Pancreas (tissue), 10 donors: Measurements from ENCODE around the gene VWA5A. TPM values are rescaled to one million over a fixed set of nuclear protein-coding genes. Genes with fewer than 3 reads are reported as not detected.

ENCODE experiments used
- ATAC-seq, 4 donors: fragments of 200-7000 bp; cut with Tn5 transposase; one replicate each; pipeline versions ENCODE4 v1.8.0 to v1.9.1; 2020; ENCODE audit warnings: mild to moderate bottlenecking in 4 of 4, moderate library complexity in 4 of 4
- DNase-seq, 6 donors: peaks; one replicate each; pipeline ENCODE4 v3.0.0-alpha.2; 2020
- FAIRE-seq: peaks from 2 replicates; lab custom pipeline; 2012; peaks lifted over from hg19 to GRCh38; lab: Jason Lieb, UNC
- H3K27ac ChIP-seq, 4 donors: fragments of 200-600 bp; sonication (generic); 1 replicate in 3 of 4; 2 replicates in 1 of 4; pipeline versions ENCODE4 v1.5.0 to v1.8.0; 2020
- H3K27me3 ChIP-seq, 4 donors: fragments of 200-600 bp; one replicate each; pipeline ENCODE4 v1.8.0; 2021
- H3K36me3 ChIP-seq, 3 donors: fragments of 200-600 bp; sonication (generic) in 1 of 3; one replicate each; pipeline versions ENCODE4 v1.5.0 to v1.8.0; 2020 to 2021
- H3K4me1 ChIP-seq, 3 donors: fragments of 200-600 bp; one replicate each; pipeline ENCODE4 v1.8.0; 2021
- H3K4me3 ChIP-seq, 4 donors: fragments of 200-600 bp; sonication (generic) in 2 of 4; one replicate each; pipeline versions ENCODE4 v1.5.0 to v1.8.0; 2020 to 2021
- H3K9me3 ChIP-seq, 4 donors: fragments of 200-600 bp; one replicate each; pipeline ENCODE4 v1.8.0; 2021
- WGBS, 2 donors: extraction: QIAGEN DNeasy Blood & Tissue Kit; methylation state at CpG; one replicate each; pipeline ENCODE4 v1.1.7; 2013; 5-methylcytosine and 5-hydroxymethylcytosine counted together
- intact Hi-C, 3 donors: fragments of 100-400 bp; cut with DNase I; formaldehyde crosslinking; loops; one replicate each; pipeline versions ENCODE4 v1.11.1 to v1.14.2; 2022
- polyA plus RNA-seq, 2 donors: library from polyadenylated mRNA; stranded (reverse); fragments of 200-250 nt; gene quantifications; one replicate each; pipeline ENCODE4 v1.2.3, GENCODE V29; 2013
- total RNA-seq, 6 donors: library from RNA; stranded (reverse); fragmentation: NEBNext Ultra II Directional in 4 of 6; extraction: Animal tissue kit (Norgen Biotek cat#: 25700) in 4 of 6; gene quantifications; one replicate each; pipeline versions ENCODE4 v1.2.1 to v1.2.4, GENCODE V29; 2021 to 2023
- TF ChIP-seq, protein P1 (sequence below), 4 donors: fragments of 200-600 bp; sonication (generic) in 3 of 4; IDR thresholded peaks; one replicate each; pipeline versions ENCODE4 v1.5.0 to v1.8.0; 2021; ENCODE audit warnings: antibody characterized with exemption in 4 of 4
- donor health status: healthy with polysubstance abuse.
- donor health status: DM: no; HTN: no; CAD: no; lungs with moderate emphysema.
- donor health status: DM: no; HTN: no; CAD: no.
- donor health status: control.
- donor health status: control.
- donor health status: Bipolar disorder and iron deficiency.
- donor health status: DM: yes; HTN: yes; CAD: no.
- donor health status: DM: no; HTN: no; CAD: no.
- donor health status: DM: no; HTN: no; CAD: no.
- donor health status: DM: yes; HTN: yes; CAD: no.

Gene VWA5A
- total and polyA plus RNA-seq, 8 donors, result 9.6 to 28.7 (median 15.6) TPM

DNA sequence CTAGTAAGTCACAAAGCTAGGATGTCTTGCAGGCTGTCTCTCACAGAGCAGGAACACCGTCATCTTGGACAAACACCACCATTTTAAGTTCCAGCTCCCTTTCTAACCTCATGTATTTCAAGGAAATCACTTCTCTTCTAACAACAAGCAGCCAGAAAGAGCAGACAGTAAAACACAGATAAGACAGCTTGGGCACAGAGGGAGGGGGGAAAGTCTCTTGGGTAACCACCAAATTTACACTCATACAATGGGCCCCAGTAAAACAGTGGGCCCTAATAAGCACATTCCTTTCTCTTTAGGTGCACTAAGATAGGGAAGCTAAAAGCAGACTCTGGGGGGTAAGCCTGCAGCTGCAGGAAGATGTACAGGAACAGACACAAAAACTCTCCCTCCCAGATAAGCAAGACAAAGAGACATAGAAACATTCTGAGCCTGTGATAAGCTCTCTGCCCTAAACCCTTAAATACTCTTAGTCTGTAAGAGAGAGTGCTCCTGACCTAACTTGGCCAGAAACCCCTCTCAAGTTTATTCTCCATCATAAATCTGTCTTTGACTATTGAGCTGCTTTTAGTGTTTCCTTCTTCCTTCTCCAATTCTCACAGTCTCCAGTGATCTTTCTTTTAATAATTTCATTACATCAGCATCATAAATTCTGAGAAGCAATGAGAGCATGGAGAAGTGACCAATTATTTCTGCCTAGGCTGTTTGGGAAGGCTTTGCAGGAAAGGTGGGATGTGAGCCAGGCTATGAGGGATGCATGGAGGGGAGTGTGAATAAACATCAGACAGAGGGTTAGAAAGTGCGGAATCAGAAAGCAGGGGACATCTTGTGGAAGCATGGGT is 75.3 kb downstream of the VWA5A start:
- Histone ChIP-seq H3K4me1 (no peaks in the 10 kb centered on the region), H3K27ac (no peak overlapping the region), H3K27me3 (no peaks in the 10 kb centered on the region), H3K4me3 (no peak overlapping the region), H3K9me3 (no peaks in the 10 kb centered on the region), H3K36me3 (no peaks in the 10 kb centered on the region)
- intact Hi-C loops, result no loop called here
- TF ChIP-seq, protein P1, sequence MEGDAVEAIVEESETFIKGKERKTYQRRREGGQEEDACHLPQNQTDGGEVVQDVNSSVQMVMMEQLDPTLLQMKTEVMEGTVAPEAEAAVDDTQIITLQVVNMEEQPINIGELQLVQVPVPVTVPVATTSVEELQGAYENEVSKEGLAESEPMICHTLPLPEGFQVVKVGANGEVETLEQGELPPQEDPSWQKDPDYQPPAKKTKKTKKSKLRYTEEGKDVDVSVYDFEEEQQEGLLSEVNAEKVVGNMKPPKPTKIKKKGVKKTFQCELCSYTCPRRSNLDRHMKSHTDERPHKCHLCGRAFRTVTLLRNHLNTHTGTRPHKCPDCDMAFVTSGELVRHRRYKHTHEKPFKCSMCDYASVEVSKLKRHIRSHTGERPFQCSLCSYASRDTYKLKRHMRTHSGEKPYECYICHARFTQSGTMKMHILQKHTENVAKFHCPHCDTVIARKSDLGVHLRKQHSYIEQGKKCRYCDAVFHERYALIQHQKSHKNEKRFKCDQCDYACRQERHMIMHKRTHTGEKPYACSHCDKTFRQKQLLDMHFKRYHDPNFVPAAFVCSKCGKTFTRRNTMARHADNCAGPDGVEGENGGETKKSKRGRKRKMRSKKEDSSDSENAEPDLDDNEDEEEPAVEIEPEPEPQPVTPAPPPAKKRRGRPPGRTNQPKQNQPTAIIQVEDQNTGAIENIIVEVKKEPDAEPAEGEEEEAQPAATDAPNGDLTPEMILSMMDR (IDR thresholded peaks at IDR 0.05), result no peak
- FAIRE-seq, result no peak
- 82 to 90% methylated on average over 2 of the region's 2 CpGs for WGBS, 2 donors
- ATAC-seq, result no peak
- DNase-seq, result no peak

DNA sequence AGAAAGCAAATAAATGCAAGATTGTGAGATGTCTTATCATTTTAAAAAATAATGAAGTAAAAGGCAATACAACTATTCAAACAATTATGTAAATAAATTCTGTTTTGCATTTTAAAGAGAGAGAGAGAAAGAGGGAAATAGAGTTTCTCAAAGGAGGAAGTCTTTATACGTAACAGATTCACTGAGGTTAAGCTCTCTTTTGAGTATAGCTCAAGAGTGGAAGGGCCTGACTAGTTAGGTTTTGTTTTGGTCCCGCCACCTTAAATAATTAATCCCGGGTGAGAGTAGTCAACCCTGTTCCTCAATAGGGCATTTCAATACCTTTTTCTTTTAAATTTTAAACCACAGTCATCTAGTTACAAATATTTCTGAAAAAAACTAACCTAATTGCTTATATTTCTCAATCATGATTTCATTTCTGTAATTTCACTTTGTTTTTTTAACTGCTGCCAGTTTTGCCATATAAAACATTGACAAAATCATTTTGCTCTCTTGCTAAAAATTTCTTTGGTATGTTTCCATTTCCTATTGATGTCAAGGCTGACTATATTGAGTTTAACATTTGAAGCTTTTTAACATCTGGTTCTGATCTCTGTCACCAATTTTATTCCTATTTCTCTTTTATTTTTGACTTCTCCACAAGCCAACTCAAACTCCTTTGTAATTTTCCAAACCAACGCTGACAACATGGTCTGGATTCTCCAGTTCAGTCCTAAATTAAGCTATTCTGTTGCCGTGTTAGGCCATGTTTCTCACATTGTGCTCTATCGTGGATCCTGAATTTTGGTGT is 78.2 kb downstream of the VWA5A start:
- no peak for DNase-seq
- Histone ChIP-seq H3K27me3 (no peaks in the 10 kb centered on the region), H3K4me1 (no peaks in the 10 kb centered on the region), H3K9me3 (no peaks in the 10 kb centered on the region), H3K36me3 (no peaks in the 10 kb centered on the region), H3K4me3 (no peak overlapping the region), H3K27ac (no peak overlapping the region)
- intact Hi-C loops, result no loop called here
- no peak for FAIRE-seq
- WGBS, 2 donors, result 62 to 69% methylated on average over 6 of the region's 6 CpGs
- TF ChIP-seq, protein P1 (IDR thresholded peaks at IDR 0.05), result no peak
- no peak for ATAC-seq

DNA sequence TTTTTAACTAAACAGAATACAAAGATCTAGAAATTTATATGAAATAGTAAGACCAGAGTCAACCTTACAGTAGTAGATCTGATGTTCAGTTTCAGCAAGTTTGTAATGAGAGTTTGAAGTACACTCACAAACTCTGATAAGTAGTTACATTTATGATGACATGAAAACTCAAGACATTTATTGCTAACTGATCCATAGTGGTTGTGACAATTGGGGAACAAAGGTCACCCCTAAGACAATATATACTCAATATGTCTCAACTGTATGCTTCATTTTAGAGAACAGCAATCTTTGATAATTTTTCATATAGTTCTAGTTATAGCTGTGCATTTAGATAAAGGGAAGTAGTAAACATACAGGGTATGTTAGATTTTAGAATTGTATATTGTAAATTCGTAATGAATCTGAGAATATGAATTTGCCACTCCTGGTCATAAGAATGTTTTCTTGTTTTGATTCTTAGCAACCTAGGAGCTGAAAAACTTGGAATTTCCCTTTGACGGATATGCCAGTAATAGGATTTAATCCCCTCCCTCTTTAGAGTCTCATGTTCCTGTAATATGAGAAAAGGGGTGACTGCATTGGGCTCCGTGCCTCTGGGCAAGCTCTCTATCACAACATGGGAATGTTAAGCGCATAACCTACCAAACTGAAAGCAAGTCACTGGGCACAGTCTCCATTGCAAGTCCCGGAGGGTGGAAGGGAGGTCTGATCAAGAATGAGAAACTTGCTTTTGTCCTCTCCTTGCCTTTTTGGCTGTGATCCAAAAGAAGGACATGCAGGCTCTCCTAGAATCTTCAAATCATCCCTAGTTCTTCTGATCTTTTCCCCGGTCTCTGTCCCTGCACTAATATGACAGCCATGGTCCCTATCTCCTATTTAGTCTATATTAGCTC is 79.3 kb downstream of the VWA5A start:
- H3K9me3 ChIP-seq, result no peaks in the 10 kb centered on the region
- H3K27ac ChIP-seq, result no peak overlapping the region
- 84 to 85% methylated on average over 6 of the region's 6 CpGs for WGBS, 2 donors
- ATAC-seq, result no peak
- intact Hi-C loops, result no loop called here
- H3K4me1 ChIP-seq, result no peaks in the 10 kb centered on the region
- no peaks in the 10 kb centered on the region for H3K36me3 ChIP-seq
- no peak for FAIRE-seq
- H3K4me3 ChIP-seq, result no peak overlapping the region
- DNase-seq, result no peak
- TF ChIP-seq, protein P1 (IDR thresholded peaks at IDR 0.05), result no peak
- no peaks in the 10 kb centered on the region for H3K27me3 ChIP-seq

DNA sequence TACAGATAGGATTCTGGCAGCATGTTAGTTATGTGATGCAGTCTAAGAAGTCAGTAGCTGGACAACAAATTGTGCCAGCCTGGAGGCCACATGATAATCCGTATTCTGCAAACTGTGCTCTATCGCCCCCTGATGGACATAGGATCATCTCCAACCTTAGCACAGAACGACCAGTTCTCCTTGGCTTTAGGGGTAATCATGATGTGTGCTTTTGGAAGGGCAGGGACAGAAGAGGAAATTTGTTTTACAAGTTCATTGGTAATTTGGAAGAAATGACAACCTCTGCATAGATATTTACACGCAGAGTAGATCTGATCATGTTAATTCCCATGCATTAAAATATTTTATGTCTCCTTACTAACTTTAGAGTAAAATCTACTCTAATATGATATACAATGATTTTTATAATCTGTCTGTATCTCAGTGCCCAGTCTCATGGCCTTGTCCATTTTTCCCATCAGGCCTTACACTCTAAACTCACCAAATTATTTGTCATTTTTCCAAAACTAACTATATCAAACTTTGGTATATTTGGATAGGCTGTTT is 80.0 kb downstream of the VWA5A start:
- Histone ChIP-seq H3K4me3 (no peak overlapping the region), H3K9me3 (no peaks in the 10 kb centered on the region), H3K27me3 (no peaks in the 10 kb centered on the region), H3K36me3 (no peaks in the 10 kb centered on the region), H3K4me1 (no peaks in the 10 kb centered on the region), H3K27ac (no peak overlapping the region)
- DNase-seq (peak in 1 of 6 donors; percentile 21), ATAC-seq (peak in 3 of 4 donors; percentile 62 to 83 (median 72)), FAIRE-seq (no peak)
- WGBS, 2 donors, result 29 to 51% methylated on average over 4 of the region's 4 CpGs
- TF ChIP-seq, protein P1 (IDR thresholded peaks at IDR 0.05), result peak in 2 of 4 donors; percentile 23 to 47
- intact Hi-C loops, result no loop called here

Other genes starting within 250 kb of the VWA5A start
- not detected for gene TMEM225, start 229.8 kb upstream of the VWA5A start, total RNA-seq
- gene TMEM225, start 229.8 kb upstream of the VWA5A start, polyA plus RNA-seq, result not detected
- gene OR8D4, start 213.3 kb upstream of the VWA5A start, total RNA-seq, result 1 to 10 TPM in 5 of 6 donors, under 1 TPM in 1; 0.16 to 2.8 (median 1.4) TPM
- gene OR8D4, start 213.3 kb upstream of the VWA5A start, polyA plus RNA-seq, result under 1 TPM in 1 of 2 donors, not detected in 1; 0.19 TPM
- gene OR4D5, start 175.8 kb upstream of the VWA5A start, total RNA-seq, result 1 to 10 TPM in 4 of 6 donors, under 1 TPM in 2; 0.13 to 2.4 (median 1.4) TPM
- not detected for gene OR4D5, start 175.8 kb upstream of the VWA5A start, polyA plus RNA-seq
- not detected for gene OR6T1, start 171.6 kb upstream of the VWA5A start, total RNA-seq
- not detected for gene OR6T1, start 171.6 kb upstream of the VWA5A start, polyA plus RNA-seq
- gene OR10S1, start 137.7 kb upstream of the VWA5A start, total RNA-seq, result not detected
- gene OR10S1, start 137.7 kb upstream of the VWA5A start, polyA plus RNA-seq, result not detected
- not detected for gene OR10G6, start 120.3 kb upstream of the VWA5A start, total RNA-seq
- gene OR10G6, start 120.3 kb upstream of the VWA5A start, polyA plus RNA-seq, result not detected
- under 1 TPM; 0.09 to 0.83 (median 0.42) TPM for gene OR10G4, start 102.5 kb upstream of the VWA5A start, total RNA-seq
- gene OR10G4, start 102.5 kb upstream of the VWA5A start, polyA plus RNA-seq, result under 1 TPM; 0.07 to 0.19 TPM
- gene OR10G9, start 92.4 kb upstream of the VWA5A start, total RNA-seq, result under 1 TPM in 5 of 6 donors, not detected in 1; 0.31 to 0.71 (median 0.32) TPM
- gene OR10G9, start 92.4 kb upstream of the VWA5A start, polyA plus RNA-seq, result under 1 TPM in 1 of 2 donors, not detected in 1; 0.12 TPM
- gene OR10G8, start 88.7 kb upstream of the VWA5A start, total RNA-seq, result under 1 TPM in 4 of 6 donors, not detected in 2; 0.18 to 0.51 (median 0.24) TPM
- not detected for gene OR10G8, start 88.7 kb upstream of the VWA5A start, polyA plus RNA-seq
- gene OR10G7, start 74.1 kb upstream of the VWA5A start, total RNA-seq, result not detected
- under 1 TPM in 1 of 2 donors, not detected in 1; 0.05 TPM for gene OR10G7, start 74.1 kb upstream of the VWA5A start, polyA plus RNA-seq
- not detected for gene OR10D3, start 67.9 kb downstream of the VWA5A start, total RNA-seq
- gene OR10D3, start 67.9 kb downstream of the VWA5A start, polyA plus RNA-seq, result not detected
- gene OR8G1, start 125.6 kb downstream of the VWA5A start, total RNA-seq, result not detected
- not detected for gene OR8G1, start 125.6 kb downstream of the VWA5A start, polyA plus RNA-seq
- gene OR8G5, start 140.9 kb downstream of the VWA5A start, total RNA-seq, result not detected
- gene OR8G5, start 140.9 kb downstream of the VWA5A start, polyA plus RNA-seq, result under 1 TPM in 1 of 2 donors, not detected in 1; 0.16 TPM
- not detected for gene OR8D1, start 198.5 kb downstream of the VWA5A start, total RNA-seq
- not detected for gene OR8D1, start 198.5 kb downstream of the VWA5A start, polyA plus RNA-seq
- not detected for gene OR8D2, start 204.7 kb downstream of the VWA5A start, total RNA-seq
- gene OR8D2, start 204.7 kb downstream of the VWA5A start, polyA plus RNA-seq, result not detected